GM12878 (cell line): ENCODE measurements around the gene COX5A. TPM values are rescaled to one million over a fixed set of nuclear protein-coding genes. Genes with fewer than 3 reads are reported as not detected.
A peak's percentile ranks its signal among the peaks of the same experiment; 100 is the strongest.

ENCODE experiments used
- ASH2L ChIP-seq: fragments of 300-600, 200-600 bp; sonication (generic); IDR thresholded peaks from 2 replicates; pipeline ENCODE4 v1.6.1; 2017; ENCODE audit warnings: low read depth, mild to moderate bottlenecking, borderline replicate concordance
- BACH1 ChIP-seq: fragments of 450-650 bp; IDR thresholded peaks from 2 replicates; pipeline ENCODE4 v1.6.1; 2017; ENCODE audit warnings: mild to moderate bottlenecking, borderline replicate concordance
- BCLAF1 ChIP-seq: fragments of 450-650 bp; IDR thresholded peaks from 2 replicates; pipeline ENCODE4 v1.6.1; 2017; ENCODE audit warnings: antibody characterized with exemption, mild to moderate bottlenecking, moderate library complexity
- BHLHE40 ChIP-seq, 2 experiments: fragments of 450-650 bp in 1 of 2; IDR thresholded peaks; 2 replicates each; pipeline ENCODE4 v1.6.1; 2011 to 2017; ENCODE audit warnings: low read depth in 2 of 2, borderline replicate concordance in 1 of 2, improper control_type of control experiment in 1 of 2, low read length in 1 of 2, mild to moderate bottlenecking in 1 of 2
- CBX3 ChIP-seq: fragments of 200-600 bp; sonication (generic); IDR thresholded peaks from 2 replicates; pipeline ENCODE4 v1.6.1; 2016; ENCODE audit warnings: low read depth, borderline replicate concordance
- CBX5 ChIP-seq: sonication (generic); IDR thresholded peaks from 2 replicates; pipeline ENCODE4 v1.6.1; 2016; ENCODE audit warnings: low read depth, moderate library complexity, mild to moderate bottlenecking, inconsistent platforms
- DPF2 ChIP-seq: fragments of 450-650 bp; IDR thresholded peaks from 2 replicates; pipeline ENCODE4 v1.6.1; 2017; ENCODE audit warnings: mild to moderate bottlenecking
- IKZF2 ChIP-seq, 2 experiments: fragments of 450-650 bp; IDR thresholded peaks; 2 replicates each; pipeline ENCODE4 v1.6.1; 2017; ENCODE audit warnings: mild to moderate bottlenecking in 2 of 2, moderate library complexity in 2 of 2
- PAX5 ChIP-seq: IDR thresholded peaks from 2 replicates; pipeline ENCODE4 v1.6.1; 2011; ENCODE audit warnings: low read depth, low read length, borderline replicate concordance
- REST ChIP-seq: IDR thresholded peaks from 2 replicates; pipeline ENCODE4 v1.6.1; 2012; ENCODE audit warnings: mild to moderate bottlenecking, low read depth, low read length
- SMC3 ChIP-seq: IDR thresholded peaks from 2 replicates; pipeline ENCODE4 v1.6.1; 2011; ENCODE audit warnings: low read length, improper control_type of control experiment, borderline replicate concordance
- SREBF2 ChIP-seq: IDR thresholded peaks from 2 replicates; pipeline ENCODE4 v1.6.1; 2012; ENCODE audit warnings: mild to moderate bottlenecking, low read length
- TBL1XR1 ChIP-seq: IDR thresholded peaks from 2 replicates; pipeline ENCODE4 v1.6.1; 2012; ENCODE audit warnings: low read depth, low read length, improper control_type of control experiment
- ZNF207 ChIP-seq: fragments of 450-650 bp; IDR thresholded peaks from 2 replicates; pipeline ENCODE4 v1.6.1; 2014; ENCODE audit warnings: antibody characterized with exemption, mild to moderate bottlenecking, borderline replicate concordance
- ZSCAN29 ChIP-seq: fragments of 450-650 bp; IDR thresholded peaks from 2 replicates; pipeline ENCODE4 v1.6.1; 2017; ENCODE audit warnings: mild to moderate bottlenecking, moderate library complexity
- polyA plus RNA-seq, 11 experiments: library from polyadenylated mRNA; depleted of rRNA in 4 of 11; unstranded in 6 of 11; stranded (reverse) in 5 of 11; fragments of >200 nt; fragmentation: Nextera tagmentation in 4 of 11; fragmentation: Illumina TruSeq in 1 of 11; extraction: Ambion mirVana in 4 of 11; extraction: Trizol in 1 of 11; gene quantifications; 1 replicate in 1 of 11; 2 replicates in 10 of 11; pipeline versions ENCODE4 v1.2.1 to v1.2.3, GENCODE V29; 2011 to 2016; ENCODE audit warnings: inconsistent platforms in 2 of 11, missing spikeins in 2 of 11, low read depth in 1 of 11
- total RNA-seq, 4 experiments: library from RNA; depleted of rRNA in 3 of 4; stranded (reverse); fragments of >200 nt in 3 of 4; fragmentation: Illumina TruSeq in 1 of 4; extraction: Trizol in 1 of 4; gene quantifications; 2 replicates each; pipeline versions ENCODE4 v1.2.1 to v1.2.3, GENCODE V29; 2013 to 2021
- TF ChIP-seq, protein P1 (sequence below): fragments of 450-650 bp; IDR thresholded peaks from 2 replicates; pipeline ENCODE4 v1.6.1; 2014; ENCODE audit warnings: mild to moderate bottlenecking
- TF ChIP-seq, protein P2 (sequence below): fragments of 450-650 bp; IDR thresholded peaks from 2 replicates; pipeline ENCODE4 v1.6.1; 2017; ENCODE audit warnings: mild to moderate bottlenecking, low read depth, inconsistent platforms; ENCODE audit not compliant: poor library complexity, severe bottlenecking
- TF ChIP-seq, protein P3 (sequence below): fragments of 450-650 bp; IDR thresholded peaks from 2 replicates; pipeline ENCODE4 v1.6.1; 2017; ENCODE audit warnings: low read depth, mild to moderate bottlenecking, moderate library complexity

The COX5A gene
- total and polyA plus RNA-seq, 10 of the 15 experiments (the other 5 are each of a cell fraction or from before 2014, with no cell fraction given): 84.5 to 1,218 (median 392) TPM

DNA sequence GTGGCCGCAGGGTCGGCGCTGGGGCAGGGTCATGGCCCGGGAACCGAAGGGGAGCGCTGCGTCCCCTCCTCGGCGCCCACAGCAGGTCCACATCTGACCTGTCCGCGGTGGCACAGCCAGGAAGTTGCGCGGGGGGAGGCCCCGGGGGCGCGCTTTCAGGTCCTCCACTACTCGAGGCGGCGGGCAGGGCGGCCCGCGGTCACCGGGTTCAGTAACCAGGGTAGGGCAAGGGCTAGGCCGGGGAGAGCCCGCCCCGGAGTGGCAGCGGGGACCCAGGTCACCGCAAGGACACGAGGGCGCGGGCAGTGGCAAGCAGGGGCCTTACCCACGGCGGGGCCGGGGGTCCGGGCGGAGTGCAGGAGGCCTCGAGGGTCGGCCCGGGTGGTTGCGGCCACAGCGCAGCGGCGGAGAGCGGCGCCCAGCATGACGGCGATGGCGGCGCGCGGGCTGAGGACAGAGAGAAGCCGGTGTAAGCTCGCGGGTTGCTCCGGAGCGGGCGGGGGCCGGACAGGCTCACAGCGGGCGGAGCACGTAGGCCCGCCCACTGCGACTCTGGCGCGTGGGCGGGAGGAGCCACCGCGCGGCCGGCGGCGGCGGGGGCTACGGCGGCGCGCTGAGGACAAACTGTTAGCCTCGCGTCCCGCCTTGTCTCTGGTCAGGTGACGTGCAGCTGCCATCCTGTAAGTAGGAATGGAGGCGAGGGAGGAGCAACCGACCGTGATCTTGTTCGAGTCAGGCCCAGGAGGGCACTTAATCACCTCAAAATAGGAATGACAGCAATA lies at the start of gene COX5A (continued):
- 0 out of 2 replicates have a peak, but pooled peaks have one; percentile 37 for TF ChIP-seq REST
- TF ChIP-seq BACH1: peak; percentile 85
- peak; percentile 87 for TF ChIP-seq PAX5
- TF ChIP-seq, protein P1, sequence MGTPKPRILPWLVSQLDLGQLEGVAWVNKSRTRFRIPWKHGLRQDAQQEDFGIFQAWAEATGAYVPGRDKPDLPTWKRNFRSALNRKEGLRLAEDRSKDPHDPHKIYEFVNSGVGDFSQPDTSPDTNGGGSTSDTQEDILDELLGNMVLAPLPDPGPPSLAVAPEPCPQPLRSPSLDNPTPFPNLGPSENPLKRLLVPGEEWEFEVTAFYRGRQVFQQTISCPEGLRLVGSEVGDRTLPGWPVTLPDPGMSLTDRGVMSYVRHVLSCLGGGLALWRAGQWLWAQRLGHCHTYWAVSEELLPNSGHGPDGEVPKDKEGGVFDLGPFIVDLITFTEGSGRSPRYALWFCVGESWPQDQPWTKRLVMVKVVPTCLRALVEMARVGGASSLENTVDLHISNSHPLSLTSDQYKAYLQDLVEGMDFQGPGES: no peak
- TF ChIP-seq IKZF2 (IDR thresholded peaks at IDR 0.05): no peak
- TF ChIP-seq SMC3: no peak
- no peak for TF ChIP-seq CBX3
- TF ChIP-seq SREBF2: no peak
- TF ChIP-seq, protein P2, sequence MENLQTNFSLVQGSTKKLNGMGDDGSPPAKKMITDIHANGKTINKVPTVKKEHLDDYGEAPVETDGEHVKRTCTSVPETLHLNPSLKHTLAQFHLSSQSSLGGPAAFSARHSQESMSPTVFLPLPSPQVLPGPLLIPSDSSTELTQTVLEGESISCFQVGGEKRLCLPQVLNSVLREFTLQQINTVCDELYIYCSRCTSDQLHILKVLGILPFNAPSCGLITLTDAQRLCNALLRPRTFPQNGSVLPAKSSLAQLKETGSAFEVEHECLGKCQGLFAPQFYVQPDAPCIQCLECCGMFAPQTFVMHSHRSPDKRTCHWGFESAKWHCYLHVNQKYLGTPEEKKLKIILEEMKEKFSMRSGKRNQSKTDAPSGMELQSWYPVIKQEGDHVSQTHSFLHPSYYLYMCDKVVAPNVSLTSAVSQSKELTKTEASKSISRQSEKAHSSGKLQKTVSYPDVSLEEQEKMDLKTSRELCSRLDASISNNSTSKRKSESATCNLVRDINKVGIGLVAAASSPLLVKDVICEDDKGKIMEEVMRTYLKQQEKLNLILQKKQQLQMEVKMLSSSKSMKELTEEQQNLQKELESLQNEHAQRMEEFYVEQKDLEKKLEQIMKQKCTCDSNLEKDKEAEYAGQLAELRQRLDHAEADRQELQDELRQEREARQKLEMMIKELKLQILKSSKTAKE: no peak
- TF ChIP-seq, protein P3, sequence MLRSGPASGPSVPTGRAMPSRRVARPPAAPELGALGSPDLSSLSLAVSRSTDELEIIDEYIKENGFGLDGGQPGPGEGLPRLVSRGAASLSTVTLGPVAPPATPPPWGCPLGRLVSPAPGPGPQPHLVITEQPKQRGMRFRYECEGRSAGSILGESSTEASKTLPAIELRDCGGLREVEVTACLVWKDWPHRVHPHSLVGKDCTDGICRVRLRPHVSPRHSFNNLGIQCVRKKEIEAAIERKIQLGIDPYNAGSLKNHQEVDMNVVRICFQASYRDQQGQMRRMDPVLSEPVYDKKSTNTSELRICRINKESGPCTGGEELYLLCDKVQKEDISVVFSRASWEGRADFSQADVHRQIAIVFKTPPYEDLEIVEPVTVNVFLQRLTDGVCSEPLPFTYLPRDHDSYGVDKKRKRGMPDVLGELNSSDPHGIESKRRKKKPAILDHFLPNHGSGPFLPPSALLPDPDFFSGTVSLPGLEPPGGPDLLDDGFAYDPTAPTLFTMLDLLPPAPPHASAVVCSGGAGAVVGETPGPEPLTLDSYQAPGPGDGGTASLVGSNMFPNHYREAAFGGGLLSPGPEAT: no peak
- TF ChIP-seq CBX5: no peak
- TF ChIP-seq TBL1XR1: no peak; the same call in 1 of the 2 replicates
- peak; percentile 57; the same call in 1 of the 2 replicates for TF ChIP-seq ASH2L
- TF ChIP-seq DPF2: peak; percentile 87
- TF ChIP-seq ZSCAN29: 0 out of 2 replicates have a peak, but pooled peaks have one; percentile 35
- TF ChIP-seq ZNF207: peak; percentile 81
- 0 out of 2 replicates have a peak, but pooled peaks have one; percentile 35 for TF ChIP-seq BCLAF1
- TF ChIP-seq BHLHE40 (IDR thresholded peaks at IDR 0.05; ENCODE audit: borderline replicate concordance in 1 of 2, low read depth in 2 of 2, low read length in 1 of 2): peak; percentile 92 to 95
